H9 (cell line): Measurements from ENCODE around the gene RPA1. TPM values are rescaled to one million over a fixed set of nuclear protein-coding genes. Genes with fewer than 3 reads are reported as not detected.

Source experiments
- DNase-seq: peaks from one replicate; pipeline ENCODE4 v3.0.0-alpha.2; 2017
- H2AFZ ChIP-seq: one replicate; pipeline ENCODE4 v1.6.1; 2013; ENCODE audit warnings: mild to moderate bottlenecking, low read length, control low read depth, moderate library complexity
- H2AK5ac ChIP-seq: 2 replicates; pipeline ENCODE4 v1.6.1; 2013; ENCODE audit warnings: low read length, control low read depth, mixed read lengths; ENCODE audit not compliant: insufficient read length
- H2BK120ac ChIP-seq: one replicate; pipeline ENCODE4 v1.6.1; 2013; ENCODE audit warnings: low read depth, mild to moderate bottlenecking, low read length, control low read depth, inconsistent platforms; ENCODE audit not compliant: poor library complexity, severe bottlenecking
- H2BK12ac ChIP-seq: 2 replicates; pipeline ENCODE4 v1.6.1; 2013; ENCODE audit warnings: low read length, control low read depth, mixed read lengths, low read depth; ENCODE audit not compliant: insufficient read length
- H2BK15ac ChIP-seq: 2 replicates; pipeline ENCODE4 v1.6.1; 2013; ENCODE audit warnings: low read depth, low read length, control low read depth
- H2BK20ac ChIP-seq: one replicate; pipeline ENCODE4 v1.6.1; 2013; ENCODE audit warnings: low read depth, mild to moderate bottlenecking, low read length, control low read depth, inconsistent platforms; ENCODE audit not compliant: poor library complexity, severe bottlenecking
- H2BK5ac ChIP-seq: 2 replicates; pipeline ENCODE4 v1.6.1; 2013; ENCODE audit warnings: low read length, control low read depth, mixed read lengths; ENCODE audit not compliant: insufficient read length
- H3K14ac ChIP-seq: 2 replicates; pipeline ENCODE4 v1.6.1; 2013; ENCODE audit warnings: low read length, control low read depth; ENCODE audit not compliant: insufficient read depth
- H3K18ac ChIP-seq: 2 replicates; pipeline ENCODE4 v1.6.1; 2013; ENCODE audit warnings: low read depth, mild to moderate bottlenecking, mixed read lengths, low read length, control low read depth; ENCODE audit not compliant: insufficient read length
- H3K23ac ChIP-seq: 2 replicates; pipeline ENCODE4 v1.6.1; 2013; ENCODE audit warnings: low read length, control low read depth, mixed read lengths, low read depth; ENCODE audit not compliant: insufficient read length
- H3K23me2 ChIP-seq: 2 replicates; pipeline ENCODE4 v1.6.1; 2013; ENCODE audit warnings: low read depth, mild to moderate bottlenecking, mixed read lengths, low read length, control low read depth; ENCODE audit not compliant: insufficient read length, poor library complexity, severe bottlenecking
- H3K27ac ChIP-seq: 2 replicates; pipeline ENCODE4 v1.5.1; 2013; ENCODE audit warnings: low read length, control low read depth, mixed read lengths, low read depth; ENCODE audit not compliant: insufficient read length
- H3K27me3 ChIP-seq: 2 replicates; pipeline ENCODE4 v1.6.1; 2013; ENCODE audit warnings: low read length, control low read depth, inconsistent platforms; ENCODE audit not compliant: insufficient read depth
- H3K4ac ChIP-seq: 2 replicates; pipeline ENCODE4 v1.6.1; 2013; ENCODE audit warnings: low read depth, mild to moderate bottlenecking, control low read depth, inconsistent platforms, low read length, moderate library complexity
- H3K4me1 ChIP-seq: 2 replicates; pipeline ENCODE4 v1.6.1; 2013; ENCODE audit warnings: low read length, control low read depth, inconsistent platforms; ENCODE audit not compliant: insufficient read depth
- H3K4me2 ChIP-seq: 2 replicates; pipeline ENCODE4 v1.6.1; 2013; ENCODE audit warnings: low read length, control low read depth, mixed read lengths; ENCODE audit not compliant: insufficient read length, insufficient read depth
- H3K56ac ChIP-seq: 2 replicates; pipeline ENCODE4 v1.6.1; 2013; ENCODE audit warnings: low read depth, mild to moderate bottlenecking, mixed read lengths, low read length, control low read depth; ENCODE audit not compliant: insufficient read length
- H3K79me1 ChIP-seq: 2 replicates; pipeline ENCODE4 v1.6.1; 2013; ENCODE audit warnings: low read depth, mild to moderate bottlenecking, moderate library complexity, low read length, control low read depth, inconsistent platforms; ENCODE audit not compliant: insufficient read depth, poor library complexity, severe bottlenecking
- H3K79me2 ChIP-seq: 2 replicates; pipeline ENCODE4 v1.6.1; 2013; ENCODE audit warnings: low read length, control low read depth, inconsistent platforms; ENCODE audit not compliant: insufficient read depth
- H3K9ac ChIP-seq: 2 replicates; pipeline ENCODE4 v1.6.1; 2013; ENCODE audit warnings: low read length, control low read depth, mixed read lengths; ENCODE audit not compliant: insufficient read length; ENCODE audit errors: extremely low read depth
- H3K9me3 ChIP-seq: one replicate; pipeline ENCODE4 v1.6.1; 2013; ENCODE audit warnings: low read depth, low read length, inconsistent platforms; ENCODE audit not compliant: control insufficient read depth
- H3T11ph ChIP-seq: one replicate; pipeline ENCODE4 v1.6.1; 2013; ENCODE audit warnings: mild to moderate bottlenecking, low read length, control low read depth, inconsistent platforms
- H4K20me1 ChIP-seq: one replicate; pipeline ENCODE4 v1.6.1; 2013; ENCODE audit not compliant: control insufficient read depth, insufficient read length, insufficient read depth
- H4K5ac ChIP-seq: 2 replicates; pipeline ENCODE4 v1.6.1; 2013; ENCODE audit warnings: low read depth, mild to moderate bottlenecking, mixed read lengths, low read length, control low read depth; ENCODE audit not compliant: insufficient read length
- H4K8ac ChIP-seq: replicated peaks from 2 replicates; pipeline ENCODE4 v1.6.1; 2013; ENCODE audit warnings: low read length, control low read depth, mixed read lengths, low read depth; ENCODE audit not compliant: insufficient read length
- H4K91ac ChIP-seq: 2 replicates; pipeline ENCODE4 v1.6.1; 2013; ENCODE audit warnings: low read depth, mild to moderate bottlenecking, moderate library complexity, mixed read lengths, low read length, control low read depth; ENCODE audit not compliant: insufficient read length
- H3K27ac Mint-ChIP-seq, 3 experiments: 2 replicates in 2 of 3; 3 replicates in 1 of 3; pipeline ENCODE4 v1.8.0; 2020 to 2021; ENCODE audit warnings: mixed read lengths in 3 of 3, mild to moderate bottlenecking in 1 of 3, moderate library complexity in 1 of 3
- H3K27me3 Mint-ChIP-seq: 2 replicates; pipeline ENCODE4 v1.8.0; 2021; ENCODE audit warnings: low read depth, mild to moderate bottlenecking, moderate library complexity, mixed read lengths
- H3K36me3 Mint-ChIP-seq, 3 experiments: 2 replicates in 2 of 3; 3 replicates in 1 of 3; pipeline ENCODE4 v1.8.0; 2020 to 2021; ENCODE audit warnings: low read depth in 3 of 3, mixed read lengths in 3 of 3; ENCODE audit not compliant: insufficient read depth in 1 of 3
- H3K4me1 Mint-ChIP-seq, 2 experiments: 2 replicates each; pipeline ENCODE4 v1.8.0; 2020; ENCODE audit warnings: mixed read lengths in 2 of 2
- H3K4me3 Mint-ChIP-seq, 2 experiments: 2 replicates in 1 of 2; 3 replicates in 1 of 2; pipeline ENCODE4 v1.8.0; 2020 to 2021; ENCODE audit warnings: mild to moderate bottlenecking in 2 of 2, mixed read lengths in 2 of 2, moderate library complexity in 1 of 2
- H3K9me3 Mint-ChIP-seq, 2 experiments: 2 replicates in 1 of 2; 3 replicates in 1 of 2; pipeline ENCODE4 v1.8.0; 2020; ENCODE audit warnings: mild to moderate bottlenecking in 2 of 2, mixed read lengths in 2 of 2, moderate library complexity in 1 of 2
- WGBS: extraction: QIAGEN DNeasy Blood & Tissue Kit; methylation state at CpG from one replicate; pipeline ENCODE4 v1.1.7; 2013; ENCODE audit warnings: missing lambda C conversion rate, low lambda C conversion rate, mixed read lengths; ENCODE audit not compliant: insufficient read length; ENCODE audit errors: extremely low coverage; 5-methylcytosine and 5-hydroxymethylcytosine counted together
- total RNA-seq: library from RNA; stranded (reverse); gene quantifications from 2 replicates; pipeline ENCODE4 v1.2.1, GENCODE V29; 2021
- TF ChIP-seq, protein P1 (sequence below): fragments of 200-600 bp; sonication (generic); conservative IDR thresholded peaks from 3 replicates; pipeline ENCODE4 v1.8.0; 2021; ENCODE audit warnings: antibody characterized with exemption, mild to moderate bottlenecking

Gene RPA1
- total RNA-seq, 1 experiment from 2014 or later: 215 TPM

DNA sequence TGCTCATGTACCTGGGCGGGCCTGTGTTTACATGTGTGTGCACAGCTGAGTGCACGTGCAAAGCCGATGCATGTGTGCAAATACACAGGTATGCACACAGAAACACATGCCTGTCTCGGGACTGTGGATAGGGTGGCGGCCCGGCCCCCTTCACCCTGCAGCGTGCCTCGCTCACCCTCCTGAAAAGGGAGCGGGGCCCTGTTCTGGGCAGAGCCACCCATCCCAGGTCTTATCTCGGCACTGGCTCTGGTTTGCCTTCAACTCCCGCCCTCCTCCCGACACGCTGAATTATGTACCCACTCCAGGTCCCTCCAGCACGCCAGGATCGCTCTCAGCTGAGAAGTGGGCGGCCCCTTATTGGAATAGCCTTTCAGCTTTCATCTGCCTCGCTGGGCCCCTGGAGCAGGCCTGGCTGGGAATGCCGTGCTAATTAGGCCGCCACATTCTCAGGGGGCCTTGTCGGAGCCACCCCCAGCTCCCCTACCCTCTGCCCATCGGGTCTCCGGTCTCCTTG, 117.5 kb downstream of the RPA1 start:
- no peak overlapping the region for H2AK5ac ChIP-seq
- H3K14ac ChIP-seq: peak overlapping the region; percentile 57; the same call in 1 of the 2 replicates
- no peak overlapping the region for H4K91ac ChIP-seq
- no peak overlapping the region for H2BK20ac ChIP-seq
- H3K27ac Mint-ChIP-seq: no peak overlapping the region
- TF ChIP-seq, protein P1, sequence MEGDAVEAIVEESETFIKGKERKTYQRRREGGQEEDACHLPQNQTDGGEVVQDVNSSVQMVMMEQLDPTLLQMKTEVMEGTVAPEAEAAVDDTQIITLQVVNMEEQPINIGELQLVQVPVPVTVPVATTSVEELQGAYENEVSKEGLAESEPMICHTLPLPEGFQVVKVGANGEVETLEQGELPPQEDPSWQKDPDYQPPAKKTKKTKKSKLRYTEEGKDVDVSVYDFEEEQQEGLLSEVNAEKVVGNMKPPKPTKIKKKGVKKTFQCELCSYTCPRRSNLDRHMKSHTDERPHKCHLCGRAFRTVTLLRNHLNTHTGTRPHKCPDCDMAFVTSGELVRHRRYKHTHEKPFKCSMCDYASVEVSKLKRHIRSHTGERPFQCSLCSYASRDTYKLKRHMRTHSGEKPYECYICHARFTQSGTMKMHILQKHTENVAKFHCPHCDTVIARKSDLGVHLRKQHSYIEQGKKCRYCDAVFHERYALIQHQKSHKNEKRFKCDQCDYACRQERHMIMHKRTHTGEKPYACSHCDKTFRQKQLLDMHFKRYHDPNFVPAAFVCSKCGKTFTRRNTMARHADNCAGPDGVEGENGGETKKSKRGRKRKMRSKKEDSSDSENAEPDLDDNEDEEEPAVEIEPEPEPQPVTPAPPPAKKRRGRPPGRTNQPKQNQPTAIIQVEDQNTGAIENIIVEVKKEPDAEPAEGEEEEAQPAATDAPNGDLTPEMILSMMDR: no peak
- WGBS: no CpG with 5 or more reads among the region's 22 CpGs
- H3K79me2 ChIP-seq: no peaks in the 10 kb centered on the region
- H3K9ac ChIP-seq: no peak overlapping the region
- H3K18ac ChIP-seq: no peak overlapping the region
- no peak overlapping the region for H3T11ph ChIP-seq
- H2BK12ac ChIP-seq: no peak overlapping the region
- no peaks in the 10 kb centered on the region for H3K36me3 Mint-ChIP-seq
- H3K56ac ChIP-seq: no peak overlapping the region
- no peaks in the 10 kb centered on the region for H3K27me3 ChIP-seq
- no peak overlapping the region for H3K4ac ChIP-seq
- no peaks in the 10 kb centered on the region for H3K23me2 ChIP-seq
- no peak overlapping the region for H3K27ac ChIP-seq
- H3K27me3 Mint-ChIP-seq: peaks cover 39% of the 10 kb centered on the region
- no peaks in the 10 kb centered on the region for H3K79me1 ChIP-seq
- H3K4me2 ChIP-seq: no peak overlapping the region
- H2BK120ac ChIP-seq: no peak overlapping the region
- DNase-seq: no peak
- H3K9me3 Mint-ChIP-seq: no peaks in the 10 kb centered on the region; a peak in 2 of 5 replicates
- H3K4me1 Mint-ChIP-seq: peaks cover 5 to 15% of the 10 kb centered on the region in 2 experiments; a peak in 3 of 4 replicates
- H2AFZ ChIP-seq: no peak overlapping the region
- no peaks in the 10 kb centered on the region for H3K4me1 ChIP-seq
- H4K8ac ChIP-seq: no peak overlapping the region
- no peak overlapping the region for H2BK15ac ChIP-seq
- no peak overlapping the region for H4K5ac ChIP-seq
- no peak overlapping the region for H3K4me3 Mint-ChIP-seq
- H3K9me3 ChIP-seq: no peaks in the 10 kb centered on the region
- H2BK5ac ChIP-seq: no peak overlapping the region
- H3K23ac ChIP-seq: no peak overlapping the region
- no peaks in the 10 kb centered on the region for H4K20me1 ChIP-seq
